Upper lobe of left lung (tissue), 6 donors: Measurements from ENCODE around the gene DOHH. TPM values are rescaled to one million over a fixed set of nuclear protein-coding genes. Genes with fewer than 3 reads are reported as not detected.

Source experiments
- ATAC-seq, 2 donors: fragments of 200-7000 bp; cut with Tn5 transposase; one replicate each; pipeline ENCODE4 v1.9.1; 2022; ENCODE audit warnings: mild to moderate bottlenecking in 2 of 2, moderate library complexity in 2 of 2; ENCODE audit not compliant: low FRiP score in 2 of 2
- DNase-seq, 2 donors: peaks; one replicate each; pipeline ENCODE4 v3.0.0-alpha.2; 2019 to 2020
- H3K27ac ChIP-seq, 4 donors: fragments of 200-600 bp; sonication (generic); one replicate each; pipeline ENCODE4 v1.5.1; 2016 to 2019
- H3K27me3 ChIP-seq, 4 donors: fragments of 200-600 bp; sonication (generic); one replicate each; pipeline ENCODE4 v1.5.1; 2017 to 2019
- H3K36me3 ChIP-seq, 4 donors: fragments of 200-600 bp; sonication (generic); one replicate each; pipeline ENCODE4 v1.5.1; 2016 to 2019
- H3K4me1 ChIP-seq, 4 donors: fragments of 200-600 bp; sonication (generic); one replicate each; pipeline ENCODE4 v1.5.1; 2018 to 2019
- H3K4me3 ChIP-seq, 4 donors: fragments of 200-600 bp; sonication (generic); one replicate each; pipeline ENCODE4 v1.5.1; 2017 to 2019; ENCODE audit warnings: mild to moderate bottlenecking in 2 of 4, moderate library complexity in 1 of 4
- H3K9me3 ChIP-seq, 4 donors: fragments of 200-600 bp; sonication (generic); one replicate each; pipeline ENCODE4 v1.5.1; 2018 to 2019
- CTCF ChIP-seq, 6 experiments: fragments of 450-650 bp in 4 of 6; fragments of 200-600 bp in 2 of 6; sonication (generic) in 2 of 6; IDR thresholded peaks; one replicate each; pipeline ENCODE4 v1.5.1; 2016 to 2019; ENCODE audit warnings: antibody characterized with exemption in 6 of 6
- EP300 ChIP-seq, 4 donors: sonication (generic); formaldehyde crosslinking; IDR thresholded peaks; one replicate each; pipeline ENCODE4 v1.5.1; 2017; ENCODE audit warnings: antibody characterized with exemption in 4 of 4, control low read depth in 2 of 4
- POLR2A ChIP-seq, 4 donors: fragments of 450-650 bp; IDR thresholded peaks; one replicate each; pipeline ENCODE4 v1.5.1; 2016 to 2017; ENCODE audit warnings: antibody characterized with exemption in 4 of 4, mild to moderate bottlenecking in 2 of 4
- POLR2AphosphoS5 ChIP-seq, 2 donors: sonication (generic); formaldehyde crosslinking; IDR thresholded peaks; one replicate each; pipeline ENCODE4 v1.5.1; 2017; ENCODE audit warnings: antibody characterized with exemption in 2 of 2
- WGBS, 2 donors: methylation state at CpG; one replicate each; pipeline ENCODE4 v1.1.5; 2017 to 2018; 5-methylcytosine and 5-hydroxymethylcytosine counted together
- total RNA-seq, 6 donors: library from RNA; depleted of rRNA in 4 of 6; stranded (reverse); fragments of >200 nt in 4 of 6; gene quantifications; one replicate each; pipeline versions ENCODE4 v1.1.0 to v1.2.1, GENCODE V29; 2016 to 2021
- donor health status: DM: no; HTN: no; CAD: no; lungs with moderate emphysema.
- donor health status: DM: no; HTN: yes; CAD: no; lungs with severe emphysema.

DOHH gene
- total RNA-seq, 6 donors from 2014 or later, result 13.3 to 26.8 (median 17.3) TPM

GRCh38 chr19:3478409-3479176 lies 21.9 kb downstream of the DOHH start:
- Histone ChIP-seq H3K27ac (no peak overlapping the region), H3K9me3 (no peaks in the 10 kb centered on the region), H3K36me3 (no peaks in the 10 kb centered on the region), H3K4me1 (peaks cover 0 to 16% (median 0%) of the 10 kb centered on the region in 4 donors), H3K4me3 (peak overlapping the region in 1 of 4 donors; percentile 1), H3K27me3 (peaks cover 0 to 29% (median 10%) of the 10 kb centered on the region in 4 donors)
- 10 to 25% methylated on average over 20 to 25 of the region's 27 CpGs for WGBS, 2 donors
- TF ChIP-seq EP300 (IDR thresholded peaks at IDR 0.05) (no peak), POLR2A (IDR thresholded peaks at IDR 0.05) (no peak), CTCF (IDR thresholded peaks at IDR 0.05) (no peak), POLR2AphosphoS5 (IDR thresholded peaks at IDR 0.05) (no peak)
- DNase-seq, result peak in 1 of 2 donors; percentile 51
- no peak for ATAC-seq

- Histone ChIP-seq H3K36me3 (no peaks in the 10 kb centered on the region), H3K27ac (no peak overlapping the region), H3K4me3 (no peak overlapping the region), H3K4me1 (peaks cover 0 to 16% (median 0%) of the 10 kb centered on the region in 4 donors), H3K27me3 (peaks cover 0 to 26% (median 9%) of the 10 kb centered on the region in 4 donors), H3K9me3 (no peaks in the 10 kb centered on the region)
- no peak for ATAC-seq
- WGBS, 2 donors, result 94 to 97% methylated on average over 2 of the region's 2 CpGs
- DNase-seq, result no peak
- TF ChIP-seq EP300 (IDR thresholded peaks at IDR 0.05) (no peak), CTCF (IDR thresholded peaks at IDR 0.05) (no peak), POLR2A (IDR thresholded peaks at IDR 0.05) (no peak), POLR2AphosphoS5 (IDR thresholded peaks at IDR 0.05) (no peak)
Observed at GRCh38 chr19:3477951-3478350, 22.5 kb downstream of the DOHH start.

GRCh38 chr19:3477506-3477905 lies 23.0 kb downstream of the DOHH start:
- Histone ChIP-seq H3K27me3 (peaks cover 0 to 22% (median 7%) of the 10 kb centered on the region in 4 donors), H3K27ac (no peak overlapping the region), H3K9me3 (no peaks in the 10 kb centered on the region), H3K4me1 (peaks cover 0 to 19% (median 1%) of the 10 kb centered on the region in 4 donors), H3K4me3 (no peak overlapping the region), H3K36me3 (no peaks in the 10 kb centered on the region)
- TF ChIP-seq POLR2AphosphoS5 (IDR thresholded peaks at IDR 0.05), result no peak
- TF ChIP-seq POLR2A (IDR thresholded peaks at IDR 0.05), result no peak
- TF ChIP-seq CTCF (IDR thresholded peaks at IDR 0.05), result no peak
- no peak for TF ChIP-seq EP300 (IDR thresholded peaks at IDR 0.05)
- no peak for DNase-seq
- no peak for ATAC-seq

- peaks cover 0 to 26% (median 6%) of the 10 kb centered on the region in 4 donors for H3K4me1 ChIP-seq
- no peak overlapping the region for H3K4me3 ChIP-seq
- H3K27ac ChIP-seq, result no peak overlapping the region
- H3K36me3 ChIP-seq, result no peaks in the 10 kb centered on the region
- H3K27me3 ChIP-seq, result peaks cover 0 to 17% (median 7%) of the 10 kb centered on the region in 4 donors
- WGBS, 2 donors, result 82 to 97% methylated on average over 2 of the region's 2 CpGs
- no peaks in the 10 kb centered on the region for H3K9me3 ChIP-seq
- no peak for ATAC-seq
- no peak for TF ChIP-seq CTCF (IDR thresholded peaks at IDR 0.05)
- no peak for TF ChIP-seq POLR2AphosphoS5 (IDR thresholded peaks at IDR 0.05)
- no peak for TF ChIP-seq EP300 (IDR thresholded peaks at IDR 0.05)
- no peak for TF ChIP-seq POLR2A (IDR thresholded peaks at IDR 0.05)
- DNase-seq, result no peak
Observed at GRCh38 chr19:3476830-3477229, 23.6 kb downstream of the DOHH start.
